GM12878 (cell line): Measurements from ENCODE around the gene DGKA. TPM values are rescaled to one million over a fixed set of nuclear protein-coding genes. Genes with fewer than 3 reads are reported as not detected.

ENCODE experiments used
- BHLHE40 ChIP-seq, 2 experiments: fragments of 450-650 bp in 1 of 2; IDR thresholded peaks; 2 replicates each; pipeline ENCODE4 v1.6.1; 2011 to 2017; ENCODE audit warnings: low read depth in 2 of 2, borderline replicate concordance in 1 of 2, improper control_type of control experiment in 1 of 2, low read length in 1 of 2, mild to moderate bottlenecking in 1 of 2
- FOXK2 ChIP-seq: fragments of 450-650 bp; IDR thresholded peaks from 2 replicates; pipeline ENCODE4 v1.6.1; 2017; ENCODE audit warnings: mild to moderate bottlenecking, moderate library complexity
- HDAC6 ChIP-seq: fragments of 200-600 bp; sonication (generic); IDR thresholded peaks from one replicate; pipeline ENCODE4 v1.8.0; 2017; ENCODE audit warnings: antibody characterized with exemption; ENCODE audit not compliant: unreplicated experiment
- IKZF1 ChIP-seq: fragments of 450-650 bp; conservative IDR thresholded peaks from 2 replicates; pipeline ENCODE4 v1.6.1; 2017; ENCODE audit warnings: antibody characterized with exemption, mild to moderate bottlenecking
- PAX5 ChIP-seq: IDR thresholded peaks from 2 replicates; pipeline ENCODE4 v1.6.1; 2011; ENCODE audit warnings: low read depth, low read length, borderline replicate concordance
- POLR2AphosphoS2 ChIP-seq: IDR thresholded peaks from 2 replicates; pipeline ENCODE4 v1.6.1; 2011; ENCODE audit warnings: low read depth, mild to moderate bottlenecking, low read length, improper control_type of control experiment, moderate library complexity
- PRDM15 ChIP-seq: fragments of 450-650 bp; formaldehyde crosslinking; IDR thresholded peaks from 2 replicates; pipeline ENCODE4 v1.4.0; 2020; ENCODE audit warnings: mild to moderate bottlenecking, moderate library complexity
- RAD21 ChIP-seq: IDR thresholded peaks from 2 replicates; pipeline ENCODE4 v1.6.1; 2011; ENCODE audit warnings: mild to moderate bottlenecking, low read depth, low read length, moderate library complexity; ENCODE audit not compliant: insufficient read depth
- polyA plus RNA-seq, 11 experiments: library from polyadenylated mRNA; depleted of rRNA in 4 of 11; unstranded in 6 of 11; stranded (reverse) in 5 of 11; fragments of >200 nt; fragmentation: Nextera tagmentation in 4 of 11; fragmentation: Illumina TruSeq in 1 of 11; extraction: Ambion mirVana in 4 of 11; extraction: Trizol in 1 of 11; gene quantifications; 1 replicate in 1 of 11; 2 replicates in 10 of 11; pipeline versions ENCODE4 v1.2.1 to v1.2.3, GENCODE V29; 2011 to 2016; ENCODE audit warnings: inconsistent platforms in 2 of 11, missing spikeins in 2 of 11, low read depth in 1 of 11
- total RNA-seq, 4 experiments: library from RNA; depleted of rRNA in 3 of 4; stranded (reverse); fragments of >200 nt in 3 of 4; fragmentation: Illumina TruSeq in 1 of 4; extraction: Trizol in 1 of 4; gene quantifications; 2 replicates each; pipeline versions ENCODE4 v1.2.1 to v1.2.3, GENCODE V29; 2013 to 2021

The DGKA gene
- total and polyA plus RNA-seq, 10 of the 15 experiments (the other 5 are each of a cell fraction or from before 2014, with no cell fraction given): 14.0 to 65.5 (median 37.1) TPM

GRCh38 chr12:55940065-55940732, 9.2 kb downstream of the DGKA start (continued):
- TF ChIP-seq HDAC6: no peak
- no peak for TF ChIP-seq PRDM15 (CRISPR knock-in tag)
- no peak for TF ChIP-seq POLR2AphosphoS2
- TF ChIP-seq FOXK2: no peak
- peak; percentile 51 for TF ChIP-seq IKZF1
- peak; percentile 82 for TF ChIP-seq RAD21
- TF ChIP-seq BHLHE40 (IDR thresholded peaks at IDR 0.05; ENCODE audit: borderline replicate concordance in 1 of 2, low read depth in 2 of 2, low read length in 1 of 2): peak in 1 of 2 experiments; percentile 32; a peak in 1 of 4 replicates
- TF ChIP-seq PAX5: no peak
